ENCODE data around the gene NDUFB4.
"Not testable (repeated sequence)": the region's sequence is repeated elsewhere in the genome, so short reads cannot be mapped to it uniquely, and the experiment has no call there.

The NDUFB4 gene

DNA sequence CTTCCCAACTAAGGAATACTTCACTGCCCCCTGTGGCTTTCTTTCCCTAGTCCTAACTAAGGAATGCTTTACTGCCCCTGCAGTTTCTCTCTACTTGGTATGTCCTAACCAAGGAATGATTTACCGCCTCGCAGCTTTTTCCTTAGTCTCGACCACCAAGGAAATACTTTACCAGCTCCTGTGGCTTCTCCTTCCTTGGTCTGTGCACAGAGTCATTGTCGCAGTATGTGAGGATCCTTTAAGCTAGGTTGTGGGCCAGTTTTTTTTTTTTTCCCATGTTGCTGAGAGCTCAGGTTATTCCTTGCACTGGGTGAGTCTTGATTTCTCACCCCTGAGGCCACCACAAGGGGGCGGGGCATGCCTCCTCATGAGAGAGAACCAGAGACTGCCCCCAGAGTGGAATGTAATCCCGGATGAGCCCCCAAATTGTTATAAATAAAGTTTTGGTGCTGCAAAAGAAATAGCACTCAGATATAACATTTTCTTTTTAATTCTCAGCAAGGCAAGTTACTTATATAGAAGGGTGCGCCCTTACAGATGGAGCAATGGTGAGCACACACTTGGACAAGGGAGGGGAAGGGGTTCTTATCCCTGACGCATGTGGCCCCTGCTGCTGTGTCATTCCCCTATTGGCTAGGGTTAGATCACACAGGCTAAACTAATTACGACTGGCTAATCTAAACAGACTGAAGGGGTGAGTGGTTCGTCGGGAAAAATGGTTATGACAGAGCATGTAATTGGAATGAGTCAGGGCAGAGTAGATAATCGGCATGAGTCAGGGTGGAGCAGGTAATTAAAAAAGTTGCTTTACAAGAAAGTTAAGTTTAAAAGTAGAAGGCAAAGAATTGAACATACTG lies 27.0 kb downstream of the NDUFB4 start:
- TF ChIP-seq Cebpa-rat (IDR thresholded peaks at IDR 0.05), result no peak
- Histone ChIP-seq H3K9me3 (replicated peaks in 1 of 11) (peaks cover 21 to 29% (median 22%) of the 10 kb centered on the region in 11 experiments), H3K9ac (no peak overlapping the region), H4K20me1 (no peaks in the 10 kb centered on the region), H3K36me3 (no peaks in the 10 kb centered on the region), H3K4me3 (no peak overlapping the region), H3K27ac (no peak overlapping the region), H3K4me2 (no peak overlapping the region), H3K4me1 (peaks cover 0 to 10% (median 0%) of the 10 kb centered on the region in 10 experiments; a peak in 2 of 20 replicates), H3K27me3 (no peaks in the 10 kb centered on the region)

DNA sequence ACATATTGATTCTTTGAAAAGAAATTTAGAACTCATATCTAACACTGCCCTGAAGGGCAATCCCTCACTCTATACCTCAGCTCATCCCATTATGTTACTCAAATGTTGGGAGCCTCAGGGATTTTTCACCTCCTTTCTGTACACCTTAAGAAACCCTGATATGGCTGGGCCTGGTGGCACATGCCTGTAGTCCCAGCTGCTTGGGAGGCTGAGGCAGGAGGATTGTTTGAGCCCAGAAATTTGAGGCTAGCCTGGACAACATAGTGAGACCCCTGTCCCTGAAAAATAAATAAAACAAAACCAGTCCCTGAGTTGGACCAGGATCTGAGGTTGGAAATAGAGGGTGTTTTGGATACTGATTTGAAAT lies 27.6 kb downstream of the NDUFB4 start:
- Histone ChIP-seq H3K9me3 (replicated peaks in 1 of 11) (peaks cover 21 to 29% (median 22%) of the 10 kb centered on the region in 11 experiments), H3K36me3 (no peaks in the 10 kb centered on the region), H4K20me1 (no peaks in the 10 kb centered on the region), H3K9ac (no peak overlapping the region), H3K4me3 (no peak overlapping the region), H3K4me2 (no peak overlapping the region), H3K27me3 (no peaks in the 10 kb centered on the region), H3K27ac (no peak overlapping the region), H3K4me1 (peaks cover 0 to 10% (median 0%) of the 10 kb centered on the region in 10 experiments; a peak in 2 of 20 replicates)
- no peak for TF ChIP-seq Cebpa-rat (IDR thresholded peaks at IDR 0.05)

DNA sequence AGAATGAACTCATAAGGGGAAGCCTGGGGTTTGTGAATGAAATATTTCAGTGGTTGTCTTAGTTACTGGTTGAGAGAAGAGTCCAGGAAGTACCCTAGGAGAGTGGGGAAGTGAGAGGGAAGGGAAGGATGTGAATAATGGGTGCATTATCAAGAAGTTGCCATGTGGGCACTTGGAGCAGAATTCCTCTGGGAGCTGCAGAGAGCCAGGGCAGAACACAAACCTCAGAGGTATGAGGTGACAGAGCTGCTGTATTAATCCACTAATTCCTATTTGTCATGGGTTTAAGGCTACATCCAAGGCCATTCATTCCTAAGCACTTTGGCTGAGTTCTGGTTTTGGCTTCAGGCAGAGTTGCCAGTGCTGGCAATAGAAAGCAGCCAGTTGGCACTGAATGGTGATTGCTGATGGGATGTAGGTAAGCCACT lies 29.0 kb downstream of the NDUFB4 start:
- TF ChIP-seq Cebpa-rat (IDR thresholded peaks at IDR 0.05), result no peak
- Histone ChIP-seq H3K9ac (no peak overlapping the region), H3K9me3 (replicated peaks in 1 of 11) (peaks cover 23 to 33% (median 26%) of the 10 kb centered on the region in 11 experiments), H3K36me3 (no peaks in the 10 kb centered on the region), H3K4me1 (peaks cover 0 to 10% (median 0%) of the 10 kb centered on the region in 10 experiments; a peak in 2 of 20 replicates), H3K27me3 (no peaks in the 10 kb centered on the region), H4K20me1 (no peaks in the 10 kb centered on the region), H3K4me2 (peak overlapping the region in 3 of 11 experiments; percentile 8 to 15 (median 15); a peak in 1 of 22 replicates), H3K4me3 (no peak overlapping the region), H3K27ac (no peak overlapping the region)

DNA sequence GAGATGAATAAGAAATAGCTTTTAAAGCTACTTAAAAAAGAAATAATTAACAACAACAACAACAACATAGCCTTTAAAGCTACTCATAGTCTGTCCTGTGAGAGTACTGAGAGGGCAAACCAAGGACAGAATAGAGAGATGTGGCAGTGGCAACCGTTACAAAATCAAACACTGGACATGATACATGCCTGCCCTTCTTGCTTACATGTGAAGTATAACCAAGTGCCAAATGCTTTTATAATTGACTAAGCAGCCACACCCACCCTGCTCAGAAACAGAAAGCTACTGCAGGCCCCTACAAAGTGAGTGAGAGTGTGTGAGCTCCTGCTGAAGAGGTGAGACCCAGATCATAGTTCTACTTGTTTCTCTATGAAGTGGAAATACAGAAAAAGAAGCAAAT lies 38.4 kb downstream of the NDUFB4 start:
- Histone ChIP-seq H3K4me1 (peaks cover 0 to 12% (median under 1%) of the 10 kb centered on the region in 10 experiments; a peak in 7 of 20 replicates), H3K4me2 (no peak overlapping the region), H3K27me3 (no peaks in the 10 kb centered on the region)

DNA sequence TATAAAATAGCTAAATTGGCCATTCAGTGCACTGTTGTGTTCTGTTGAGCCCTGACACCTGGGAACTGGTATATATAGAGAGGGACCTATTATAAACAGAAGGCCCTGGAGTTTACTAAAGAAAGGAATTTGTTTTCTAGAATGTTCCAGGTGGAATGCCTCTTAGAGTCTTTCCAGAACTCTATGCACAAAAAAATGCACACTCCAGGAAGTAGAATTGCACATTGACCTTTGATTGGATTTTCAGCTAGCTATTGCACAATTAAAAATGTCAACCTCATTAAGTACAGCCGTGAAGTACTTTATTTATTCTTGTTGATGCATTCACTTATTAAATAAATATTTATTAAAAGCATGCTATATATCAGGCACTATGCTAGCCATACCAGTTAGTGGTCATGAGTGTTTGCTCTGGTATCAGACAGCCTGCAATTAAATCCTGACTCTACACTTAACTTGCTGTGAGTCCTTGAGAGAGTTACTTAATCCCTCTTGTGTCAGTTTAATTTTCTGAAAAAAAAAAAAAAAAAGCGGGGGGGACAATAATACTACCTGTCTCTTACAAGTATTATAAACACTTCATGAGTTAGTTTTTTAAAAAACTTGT lies 40.8 kb downstream of the NDUFB4 start:
- Histone ChIP-seq H4K20me1 (no peaks in the 10 kb centered on the region), H3K9me3 (replicated peaks in 1 of 11) (peaks cover 10 to 22% (median 16%) of the 10 kb centered on the region in 11 experiments; a peak in 19 of 22 replicates), H3K9ac (no peak overlapping the region), H3K27me3 (no peaks in the 10 kb centered on the region), H3K4me2 (no peak overlapping the region), H3K4me1 (peaks cover 18 to 33% (median 22%) of the 10 kb centered on the region in 10 experiments), H3K4me3 (no peak overlapping the region), H3K36me3 (no peaks in the 10 kb centered on the region), H3K27ac (no peak overlapping the region)
- TF ChIP-seq Cebpa-rat (IDR thresholded peaks at IDR 0.05), result no peak

More for the DNA sequence above, 38.4 kb downstream of the NDUFB4 start:
- no peak for TF ChIP-seq Cebpa-rat (IDR thresholded peaks at IDR 0.05)
- H3K9ac ChIP-seq, result no peak overlapping the region
- no peaks in the 10 kb centered on the region for H3K36me3 ChIP-seq
- no peaks in the 10 kb centered on the region for H4K20me1 ChIP-seq
- no peak overlapping the region for H3K27ac ChIP-seq
- H3K4me3 ChIP-seq, result no peak overlapping the region
- peaks cover 15 to 29% (median 22%) of the 10 kb centered on the region in 11 experiments; a peak in 19 of 22 replicates for H3K9me3 ChIP-seq (replicated peaks in 1 of 11)

DNA sequence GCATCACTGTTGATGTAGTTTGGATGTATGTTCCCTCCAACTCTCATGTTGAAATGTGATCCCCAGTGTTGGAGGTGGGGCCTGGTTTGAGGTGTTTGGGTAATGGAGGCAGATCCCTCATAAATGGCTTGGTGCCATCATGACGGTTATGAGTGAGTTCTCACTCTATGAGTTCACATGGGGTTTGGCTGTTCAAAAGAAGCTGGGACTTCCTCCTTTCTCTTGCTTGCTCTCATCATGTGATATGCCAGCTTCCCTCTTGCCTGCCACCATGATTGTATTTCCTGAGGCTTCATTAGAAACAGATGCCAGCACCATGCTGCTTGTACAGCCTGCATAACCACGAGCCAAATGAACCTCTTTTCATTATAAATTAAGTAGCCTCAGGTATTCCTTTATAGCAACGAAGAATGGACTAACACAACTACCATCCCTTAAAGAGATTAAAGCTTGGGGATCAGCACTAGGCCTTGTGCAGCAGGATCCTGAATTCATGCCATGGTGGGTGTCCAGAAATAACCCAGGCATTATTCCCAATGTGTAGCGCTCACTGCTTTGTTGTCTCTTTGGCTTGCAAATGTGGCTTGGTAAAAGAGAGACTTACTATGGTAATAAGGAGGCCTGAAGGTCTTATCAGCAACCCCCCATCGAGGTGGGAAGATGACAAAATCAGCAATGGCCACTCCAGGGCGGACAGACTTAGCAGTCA lies 41.9 kb downstream of the NDUFB4 start:
- Histone ChIP-seq H3K27me3 (no peaks in the 10 kb centered on the region), H3K4me3 (no peak overlapping the region), H3K27ac (peak overlapping the region in 2 of 11 experiments; percentile 4 to 9; a peak in 1 of 22 replicates), H3K9me3 (replicated peaks in 1 of 11) (peaks cover 10 to 22% (median 16%) of the 10 kb centered on the region in 11 experiments; a peak in 19 of 22 replicates), H3K9ac (no peak overlapping the region), H4K20me1 (no peaks in the 10 kb centered on the region), H3K36me3 (no peaks in the 10 kb centered on the region), H3K4me1 (peaks cover 27 to 44% (median 33%) of the 10 kb centered on the region in 10 experiments), H3K4me2 (peak overlapping the region in 2 of 11 experiments; percentile 30 to 54; a peak in 5 of 22 replicates)
- TF ChIP-seq Cebpa-rat (IDR thresholded peaks at IDR 0.05), result no peak

DNA sequence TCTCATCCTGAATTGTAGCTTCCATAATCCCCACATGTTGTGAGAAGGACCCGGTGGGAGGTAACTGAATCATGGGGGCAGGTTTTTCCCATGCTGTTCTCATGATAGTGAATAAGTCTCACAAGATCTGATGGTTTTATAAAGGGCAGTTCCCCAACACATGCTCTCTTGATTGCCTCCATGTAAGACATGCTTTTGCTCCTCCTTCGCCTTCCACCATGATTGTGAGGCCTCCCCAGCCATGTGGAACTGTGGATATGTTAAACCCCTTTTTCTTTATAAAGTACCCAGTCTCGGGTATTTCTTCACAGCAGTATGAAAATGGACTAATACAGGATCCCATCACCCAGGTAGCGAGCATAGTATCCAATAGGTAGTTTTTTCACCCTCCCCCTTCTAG lies 42.7 kb downstream of the NDUFB4 start:
- not testable (repeated sequence) for H3K4me2 ChIP-seq, H4K20me1 ChIP-seq, H3K27me3 ChIP-seq, H3K27ac ChIP-seq, H3K36me3 ChIP-seq, H3K4me3 ChIP-seq, H3K9ac ChIP-seq
- peaks cover 27 to 48% (median 37%) of the 10 kb centered on the region in 10 experiments for H3K4me1 ChIP-seq
- H3K9me3 ChIP-seq (replicated peaks in 1 of 11), result peaks cover 10 to 22% (median 16%) of the 10 kb centered on the region in 11 experiments; a peak in 19 of 22 replicates

DNA sequence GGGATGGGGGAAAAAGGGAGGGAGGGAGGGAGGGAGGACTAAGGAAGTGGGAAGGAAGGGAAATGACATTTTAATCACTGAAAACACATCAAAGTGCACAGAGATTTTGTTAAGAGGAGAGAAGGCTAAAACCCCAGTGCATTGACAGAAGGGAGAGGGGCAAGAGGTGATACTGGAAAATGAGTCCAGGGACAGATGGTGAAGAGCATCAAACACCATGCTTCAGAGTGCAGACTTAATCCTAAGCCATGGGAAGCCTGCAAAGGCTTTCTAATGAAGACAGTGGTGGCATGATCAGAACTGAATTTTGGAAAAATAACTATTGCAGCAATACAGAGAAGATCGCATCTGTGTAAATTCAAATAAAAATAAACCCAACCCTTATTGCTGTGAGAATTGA lies 44.1 kb downstream of the NDUFB4 start:
- Histone ChIP-seq H3K27ac (no peak overlapping the region; a peak in 1 of 22 replicates), H3K9me3 (replicated peaks in 1 of 11) (peaks cover 10 to 22% (median 16%) of the 10 kb centered on the region in 11 experiments; a peak in 19 of 22 replicates), H3K4me3 (no peak overlapping the region), H3K4me1 (peaks cover 27 to 57% (median 39%) of the 10 kb centered on the region in 10 experiments), H4K20me1 (no peaks in the 10 kb centered on the region), H3K4me2 (peak overlapping the region in 9 of 11 experiments; percentile 34 to 84 (median 55); a peak in 14 of 22 replicates), H3K27me3 (no peaks in the 10 kb centered on the region), H3K9ac (no peak overlapping the region), H3K36me3 (no peaks in the 10 kb centered on the region)
- TF ChIP-seq Cebpa-rat (IDR thresholded peaks at IDR 0.05), result no peak
